Lung (tissue), 12 donors: ENCODE data around the gene KHK. TPM values are rescaled to one million over a fixed set of nuclear protein-coding genes. Genes with fewer than 3 reads are reported as not detected.

ENCODE experiments used
- ATAC-seq: fragments of 200-7000 bp; cut with Tn5 transposase; one replicate; pipeline ENCODE4 v1.9.1; 2020; ENCODE audit warnings: moderate number of reproducible peaks; ENCODE audit not compliant: insufficient read depth, low FRiP score
- DNase-seq, 3 donors: peaks; one replicate each; pipeline ENCODE4 v3.0.0-alpha.2; 2013 to 2017
- H3K27ac ChIP-seq, 2 donors: one replicate each; pipeline ENCODE4 v1.5.1; 2013; ENCODE audit warnings: mild to moderate bottlenecking in 2 of 2, moderate library complexity in 2 of 2, control low read depth in 1 of 2, inconsistent platforms in 1 of 2, low read depth in 1 of 2, low read length in 1 of 2
- H3K27me3 ChIP-seq, 3 donors: one replicate each; pipeline ENCODE4 v1.5.1; 2013; ENCODE audit warnings: low read length in 2 of 3; ENCODE audit not compliant: control insufficient read depth in 3 of 3, insufficient read depth in 3 of 3
- H3K36me3 ChIP-seq, 4 donors: one replicate each; pipeline ENCODE4 v1.5.1; 2013; ENCODE audit warnings: low read length in 4 of 4, mild to moderate bottlenecking in 1 of 4, moderate library complexity in 1 of 4; ENCODE audit not compliant: control insufficient read depth in 4 of 4, insufficient read depth in 4 of 4
- H3K4me1 ChIP-seq, 5 donors: one replicate each; pipeline ENCODE4 v1.5.1; 2013; ENCODE audit warnings: low read length in 5 of 5, mild to moderate bottlenecking in 2 of 5, moderate library complexity in 1 of 5; ENCODE audit not compliant: control insufficient read depth in 5 of 5, insufficient read depth in 5 of 5
- H3K4me3 ChIP-seq: one replicate; pipeline ENCODE4 v1.5.1; 2013; ENCODE audit warnings: mild to moderate bottlenecking, control low read depth, moderate library complexity
- H3K9ac ChIP-seq, 2 donors: one replicate each; pipeline ENCODE4 v1.5.1; 2013; ENCODE audit warnings: low read length in 2 of 2, control low read depth in 1 of 2; ENCODE audit not compliant: insufficient read depth in 1 of 2
- H3K9me3 ChIP-seq, 4 donors: one replicate each; pipeline ENCODE4 v1.5.1; 2013; ENCODE audit warnings: low read length in 3 of 4, mild to moderate bottlenecking in 1 of 4, moderate library complexity in 1 of 4; ENCODE audit not compliant: control insufficient read depth in 4 of 4, insufficient read depth in 3 of 4
- WGBS, 2 donors: extraction: QIAGEN DNeasy Blood & Tissue Kit; methylation state at CpG; one replicate each; pipeline ENCODE4 v1.1.7; 2013; 5-methylcytosine and 5-hydroxymethylcytosine counted together
- polyA plus RNA-seq, 2 donors: library from polyadenylated mRNA; stranded (reverse); fragments of 200-250 nt; gene quantifications; one replicate each; pipeline ENCODE4 v1.2.1, GENCODE V29; 2013
- total RNA-seq, 2 donors: library from RNA; depleted of rRNA in 1 of 2; stranded (reverse); fragments of >200 nt in 1 of 2; gene quantifications; one replicate each; pipeline ENCODE4 v1.2.1, GENCODE V29; 2014 to 2021
- TF ChIP-seq, protein P1 (sequence below): IDR thresholded peaks from 2 replicates; pipeline ENCODE4 v1.5.1; 2012; ENCODE audit warnings: mild to moderate bottlenecking; ENCODE audit errors: control extremely low read depth, extremely low read depth
- donor health status: control.
- donor health status: control.
- donor health status: Bipolar disorder and iron deficiency.
- donor health status: healthy.
- donor health status: DM: yes; HTN: yes; CAD: no.

KHK gene
- total and polyA plus RNA-seq, 4 donors, result 1.6 to 7.6 (median 3.7) TPM

DNA sequence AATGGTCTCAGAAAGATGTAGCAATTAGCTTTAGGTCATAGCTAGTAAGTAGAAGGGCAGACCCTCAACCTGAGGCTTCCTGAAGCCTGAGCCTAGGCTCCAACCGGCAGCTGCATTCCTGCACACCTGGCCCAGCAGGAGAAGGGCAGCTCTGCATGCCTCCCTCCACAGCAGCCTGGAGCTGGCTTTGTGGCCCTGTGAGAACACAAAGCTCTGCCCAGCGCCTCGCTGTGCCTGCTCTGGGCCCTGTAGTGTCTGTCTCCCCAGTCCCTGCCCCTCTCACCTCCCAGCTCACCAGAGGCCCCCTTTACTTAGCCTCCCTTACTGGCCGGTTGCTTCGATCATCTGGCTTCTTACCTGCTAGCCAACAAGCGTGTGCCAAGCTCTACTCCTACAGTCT, 47.1 kb upstream of the KHK start:
- H3K27ac ChIP-seq, result no peak overlapping the region
- TF ChIP-seq, protein P1, sequence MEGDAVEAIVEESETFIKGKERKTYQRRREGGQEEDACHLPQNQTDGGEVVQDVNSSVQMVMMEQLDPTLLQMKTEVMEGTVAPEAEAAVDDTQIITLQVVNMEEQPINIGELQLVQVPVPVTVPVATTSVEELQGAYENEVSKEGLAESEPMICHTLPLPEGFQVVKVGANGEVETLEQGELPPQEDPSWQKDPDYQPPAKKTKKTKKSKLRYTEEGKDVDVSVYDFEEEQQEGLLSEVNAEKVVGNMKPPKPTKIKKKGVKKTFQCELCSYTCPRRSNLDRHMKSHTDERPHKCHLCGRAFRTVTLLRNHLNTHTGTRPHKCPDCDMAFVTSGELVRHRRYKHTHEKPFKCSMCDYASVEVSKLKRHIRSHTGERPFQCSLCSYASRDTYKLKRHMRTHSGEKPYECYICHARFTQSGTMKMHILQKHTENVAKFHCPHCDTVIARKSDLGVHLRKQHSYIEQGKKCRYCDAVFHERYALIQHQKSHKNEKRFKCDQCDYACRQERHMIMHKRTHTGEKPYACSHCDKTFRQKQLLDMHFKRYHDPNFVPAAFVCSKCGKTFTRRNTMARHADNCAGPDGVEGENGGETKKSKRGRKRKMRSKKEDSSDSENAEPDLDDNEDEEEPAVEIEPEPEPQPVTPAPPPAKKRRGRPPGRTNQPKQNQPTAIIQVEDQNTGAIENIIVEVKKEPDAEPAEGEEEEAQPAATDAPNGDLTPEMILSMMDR, result no peak
- ATAC-seq (no peak), DNase-seq (no peak)
- H3K4me3 ChIP-seq, result no peak overlapping the region
- no peak overlapping the region for H3K9ac ChIP-seq
- H3K9me3 ChIP-seq, result no peaks in the 10 kb centered on the region
- peaks cover 0 to 5% (median 0%) of the 10 kb centered on the region in 5 donors for H3K4me1 ChIP-seq
- no peaks in the 10 kb centered on the region for H3K27me3 ChIP-seq
- peaks cover 30 to 65% (median 39%) of the 10 kb centered on the region in 4 donors for H3K36me3 ChIP-seq
- WGBS, 2 donors, result 95 to 97% methylated on average over 6 of the region's 6 CpGs

DNA sequence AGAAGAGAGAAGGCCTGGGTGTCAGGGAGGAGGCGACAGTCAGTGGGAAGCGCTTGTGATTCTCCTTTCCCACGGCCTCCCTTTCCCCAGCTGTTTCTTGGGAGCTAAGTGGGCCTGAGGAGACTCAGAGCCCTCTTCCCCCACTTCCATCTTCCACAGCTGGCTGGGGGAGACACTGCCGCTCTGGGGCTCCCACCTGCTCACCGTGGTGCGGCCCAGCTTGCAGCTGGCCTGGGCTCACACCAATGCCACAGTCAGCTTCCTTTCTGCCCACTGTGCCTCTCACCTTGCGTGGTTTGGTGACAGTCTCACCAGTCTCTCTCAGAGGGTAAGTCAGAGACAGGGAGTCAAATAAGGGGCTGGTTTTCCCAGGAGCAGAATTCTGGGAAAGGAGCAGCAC, 46.7 kb upstream of the KHK start:
- Histone ChIP-seq H3K4me1 (peaks cover 0 to 5% (median 0%) of the 10 kb centered on the region in 5 donors), H3K4me3 (no peak overlapping the region), H3K27ac (no peak overlapping the region), H3K9me3 (no peaks in the 10 kb centered on the region), H3K9ac (no peak overlapping the region), H3K27me3 (no peaks in the 10 kb centered on the region), H3K36me3 (peaks cover 30 to 65% (median 37%) of the 10 kb centered on the region in 4 donors)
- 96% methylated on average over 7 of the region's 7 CpGs for WGBS, 2 donors
- TF ChIP-seq, protein P1, result no peak
- no peak for ATAC-seq
- DNase-seq, result no peak

DNA sequence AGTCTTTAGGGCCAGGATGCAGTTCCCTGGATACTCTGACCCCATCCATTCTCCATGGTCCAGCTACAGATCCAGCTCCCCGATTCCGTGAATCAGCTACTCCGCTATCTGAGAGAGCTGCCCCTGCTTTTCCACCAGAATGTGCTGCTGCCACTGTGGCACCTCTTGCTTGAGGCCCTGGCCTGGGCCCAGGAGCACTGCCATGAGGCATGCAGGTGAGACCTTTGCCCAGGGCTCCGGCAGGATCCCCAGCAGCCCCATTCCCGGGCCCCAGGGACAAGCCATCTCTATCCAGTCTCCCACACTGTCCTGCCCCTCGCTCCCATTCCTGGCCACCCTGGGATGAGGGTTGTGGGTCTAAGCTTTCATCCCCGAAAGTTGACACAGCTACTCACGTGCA, 46.3 kb upstream of the KHK start:
- TF ChIP-seq, protein P1, result no peak
- Histone ChIP-seq H3K4me1 (peaks cover 0 to 5% (median 0%) of the 10 kb centered on the region in 5 donors), H3K9ac (no peak overlapping the region), H3K27me3 (no peaks in the 10 kb centered on the region), H3K4me3 (no peak overlapping the region), H3K9me3 (no peaks in the 10 kb centered on the region), H3K36me3 (peaks cover 27 to 63% (median 33%) of the 10 kb centered on the region in 4 donors), H3K27ac (no peak overlapping the region)
- DNase-seq, result no peak
- ATAC-seq, result no peak
- WGBS, 2 donors, result 94 to 96% methylated on average over 8 of the region's 8 CpGs

DNA sequence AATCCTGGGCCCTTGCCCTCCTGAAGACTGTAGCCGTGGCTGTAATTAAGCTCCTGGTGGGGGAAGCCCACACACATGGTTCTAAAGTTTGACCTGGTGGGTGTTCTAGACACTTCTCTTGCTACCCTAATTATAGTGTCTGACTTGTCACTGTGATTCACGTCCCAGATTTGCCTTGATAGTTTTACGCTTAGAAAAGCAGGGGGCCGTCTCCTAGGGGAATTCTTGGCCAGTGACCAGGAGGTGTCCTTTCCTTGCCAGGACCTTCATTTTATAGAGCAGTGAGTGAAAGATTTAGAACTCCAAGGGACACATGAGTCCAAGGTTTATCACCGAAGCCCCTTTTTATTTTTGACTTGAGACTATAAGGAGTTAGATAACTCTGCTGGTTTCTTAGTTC, 44.8 kb upstream of the KHK start:
- peaks cover 0 to 5% (median 0%) of the 10 kb centered on the region in 5 donors for H3K4me1 ChIP-seq
- H3K9ac ChIP-seq, result peak overlapping the region in 1 of 2 donors; percentile 49
- ATAC-seq (no peak), DNase-seq (peak in 2 of 3 donors; percentile 11 to 35)
- peaks cover 21 to 49% (median 26%) of the 10 kb centered on the region in 4 donors for H3K36me3 ChIP-seq
- TF ChIP-seq, protein P1, result no peak
- H3K27me3 ChIP-seq, result no peaks in the 10 kb centered on the region
- no peak overlapping the region for H3K4me3 ChIP-seq
- WGBS, 2 donors, result 72 to 86% methylated on average over 5 of the region's 5 CpGs
- H3K9me3 ChIP-seq, result no peaks in the 10 kb centered on the region
- peak overlapping the region in 1 of 2 donors; percentile 10 for H3K27ac ChIP-seq
